Brain microvascular endothelial cell (primary cell): Measurements from ENCODE around the gene VAPA.

Experiments used
- DNase-seq: peaks from one replicate; pipeline ENCODE4 v3.0.0-alpha.2; 2020
- H3K27ac ChIP-seq: fragments of 250-450 bp; sonication (Bioruptor Pico); 2 replicates; pipeline ENCODE4 v1.5.1; 2020; ENCODE audit warnings: mild to moderate bottlenecking, moderate library complexity
- H3K27me3 ChIP-seq: fragments of 250-450 bp; sonication (Bioruptor Pico); replicated peaks from 2 replicates; pipeline ENCODE4 v1.5.1; 2020; ENCODE audit warnings: mild to moderate bottlenecking
- H3K36me3 ChIP-seq: fragments of 250-450 bp; sonication (Bioruptor Pico); replicated peaks from 2 replicates; pipeline ENCODE4 v1.5.1; 2020; ENCODE audit warnings: mild to moderate bottlenecking
- H3K4me3 ChIP-seq: 2 replicates; pipeline ENCODE4 v1.5.1; 2011; ENCODE audit warnings: low read depth, mild to moderate bottlenecking, control low read depth, low read length, moderate library complexity
- CTCF ChIP-seq: IDR thresholded peaks from 2 replicates; pipeline ENCODE4 v1.5.1; 2011; ENCODE audit warnings: low read depth, mild to moderate bottlenecking, moderate library complexity, low read length, control low read depth, inconsistent platforms; ENCODE audit errors: missing control alignments
- in situ Hi-C: cut with HindIII; loops from 2 replicates; pipeline ENCODE4 v1.10.0; 2017; ENCODE audit warnings: low sequenced_read_pairs, low pct_ligation_motif_present

Gene VAPA

GRCh38 chr18:9960258-9960904 lies 46.6 kb downstream of the VAPA start:
- TF ChIP-seq CTCF, result no peak
- no peak overlapping the region for H3K4me3 ChIP-seq
- no peak overlapping the region for H3K27ac ChIP-seq
- peaks cover 13% of the 10 kb centered on the region for H3K27me3 ChIP-seq
- DNase-seq, result no peak
- in situ Hi-C loops, result no loop called here
- H3K36me3 ChIP-seq, result no peaks in the 10 kb centered on the region

- TF ChIP-seq CTCF, result no peak
- no peak overlapping the region for H3K4me3 ChIP-seq
- in situ Hi-C loops, result no loop called here
- no peaks in the 10 kb centered on the region for H3K36me3 ChIP-seq
- DNase-seq, result no peak
- peaks cover 13% of the 10 kb centered on the region for H3K27me3 ChIP-seq
- H3K27ac ChIP-seq, result no peak overlapping the region
Observed at GRCh38 chr18:9961041-9961440, 47.2 kb downstream of the VAPA start.

- no peak for TF ChIP-seq CTCF
- peaks cover 15% of the 10 kb centered on the region for H3K27me3 ChIP-seq
Observed at GRCh38 chr18:9965711-9966624, 52.2 kb downstream of the VAPA start.

GRCh38 chr18:9968081-9968848 lies 54.4 kb downstream of the VAPA start:
- no peak overlapping the region for H3K27ac ChIP-seq
- in situ Hi-C loops, result no loop called here
- no peak overlapping the region for H3K4me3 ChIP-seq
- no peaks in the 10 kb centered on the region for H3K36me3 ChIP-seq
- TF ChIP-seq CTCF, result no peak
- peaks cover 15% of the 10 kb centered on the region for H3K27me3 ChIP-seq
- DNase-seq, result no peak

More at GRCh38 chr18:9965711-9966624, 52.2 kb downstream of the VAPA start:
- in situ Hi-C loops, result no loop called here
- peak; percentile 81 for DNase-seq
- no peak overlapping the region for H3K27ac ChIP-seq
- no peak overlapping the region for H3K4me3 ChIP-seq
- no peaks in the 10 kb centered on the region for H3K36me3 ChIP-seq

GRCh38 chr18:9969247-9969646 lies 55.4 kb downstream of the VAPA start:
- Histone ChIP-seq H3K36me3 (no peaks in the 10 kb centered on the region), H3K4me3 (no peak overlapping the region)
- no peak for TF ChIP-seq CTCF

More at GRCh38 chr18:9969247-9969646, 55.4 kb downstream of the VAPA start:
- in situ Hi-C loops, result no loop called here
- Histone ChIP-seq H3K27me3 (peaks cover 11% of the 10 kb centered on the region), H3K27ac (no peak overlapping the region)
- DNase-seq, result no peak
